ENCODE measurements around the gene APOA4. TPM values are rescaled to one million over a fixed set of nuclear protein-coding genes. Genes with fewer than 3 reads are reported as not detected.

The APOA4 gene
- total RNA-seq, 2 donors from 2014 or later = 0.35 to 0.38 TPM

Other genes starting within 250 kb of the APOA4 start
- 10 to 100 TPM; 22.3 to 29.1 TPM for gene BUD13, start 50.3 kb downstream of the APOA4 start, total RNA-seq
- 10 to 100 TPM; 59.2 to 63.4 TPM for gene ZPR1, start 35.3 kb downstream of the APOA4 start, total RNA-seq
- gene APOA5, start 31.4 kb downstream of the APOA4 start, total RNA-seq = not detected
- not detected for gene APOC3, start 6.6 kb upstream of the APOA4 start, total RNA-seq
- gene APOA1, start 14.3 kb upstream of the APOA4 start, total RNA-seq = 100 to 1,000 TPM in 1 of 2 donors, 10 to 100 TPM in 1; 91.8 to 120 TPM